ENCODE data around the gene IQCE. TPM values are rescaled to one million over a fixed set of nuclear protein-coding genes. Genes with fewer than 3 reads are reported as not detected.

The IQCE gene
- total RNA-seq, 1 experiment from 2014 or later = 94.8 TPM

GRCh38 chr7:2520131-2520760 is 38.5 kb upstream of the IQCE start:
- intact Hi-C loops (cut with micrococcal nuclease; ENCODE audit: unreplicated experiment) = loop anchor here (5.0 kb wide), 3 partner anchors 37 to 52 kb away; partner anchors contain the start of genes BRAT1, GRIFIN and IQCE
- peaks cover 78% of the 10 kb centered on the region for H3K36me3 Mint-ChIP-seq (ENCODE audit: insufficient read depth, unreplicated experiment)
- TSS peak; percentile 78 for BruUV-seq (replicated peaks)

DNA sequence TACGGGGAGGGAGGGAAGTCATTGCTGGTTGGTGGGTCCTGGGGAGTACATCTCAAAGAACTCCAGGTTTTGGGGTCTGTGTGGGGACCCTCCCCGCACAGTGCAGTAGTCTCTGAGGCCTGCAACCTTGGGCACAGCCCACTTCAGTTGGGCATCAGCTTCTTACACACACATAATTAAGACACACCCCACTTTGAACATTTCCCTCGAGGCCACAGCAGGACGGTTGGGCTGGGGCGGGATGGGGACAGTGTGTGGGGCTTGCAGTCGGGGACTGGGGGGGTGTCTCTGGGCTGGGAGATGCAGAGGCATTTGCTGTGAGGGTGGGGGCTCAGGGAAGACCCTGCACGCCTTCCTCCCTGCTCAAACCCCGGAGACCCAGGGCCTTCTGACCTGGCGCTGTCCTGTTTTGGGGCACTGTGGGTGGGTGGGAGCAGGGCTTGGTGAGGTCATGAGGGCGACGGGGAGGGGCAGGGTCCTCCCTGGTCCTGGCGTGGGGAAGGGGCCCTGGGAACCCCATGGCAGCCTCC is 38.0 kb upstream of the IQCE start:
- intact Hi-C loops (cut with micrococcal nuclease; ENCODE audit: unreplicated experiment) = loop anchor here (5.0 kb wide), 3 partner anchors 36 to 51 kb away; partner anchors contain the start of genes BRAT1, GRIFIN and IQCE
- peak overlapping the region; percentile 99 for H3K4me3 Mint-ChIP-seq (ENCODE audit: low read depth, unreplicated experiment)
- H3K27me3 Mint-ChIP-seq (ENCODE audit: unreplicated experiment) = no peaks in the 10 kb centered on the region
- H3K9me3 Mint-ChIP-seq (ENCODE audit: low read depth, unreplicated experiment) = no peaks in the 10 kb centered on the region
- peak overlapping the region; percentile 94 for H3K27ac Mint-ChIP-seq (ENCODE audit: unreplicated experiment)
- peaks cover 40% of the 10 kb centered on the region for H3K4me1 Mint-ChIP-seq (ENCODE audit: low read depth, unreplicated experiment)
- TF ChIP-seq, protein P1, sequence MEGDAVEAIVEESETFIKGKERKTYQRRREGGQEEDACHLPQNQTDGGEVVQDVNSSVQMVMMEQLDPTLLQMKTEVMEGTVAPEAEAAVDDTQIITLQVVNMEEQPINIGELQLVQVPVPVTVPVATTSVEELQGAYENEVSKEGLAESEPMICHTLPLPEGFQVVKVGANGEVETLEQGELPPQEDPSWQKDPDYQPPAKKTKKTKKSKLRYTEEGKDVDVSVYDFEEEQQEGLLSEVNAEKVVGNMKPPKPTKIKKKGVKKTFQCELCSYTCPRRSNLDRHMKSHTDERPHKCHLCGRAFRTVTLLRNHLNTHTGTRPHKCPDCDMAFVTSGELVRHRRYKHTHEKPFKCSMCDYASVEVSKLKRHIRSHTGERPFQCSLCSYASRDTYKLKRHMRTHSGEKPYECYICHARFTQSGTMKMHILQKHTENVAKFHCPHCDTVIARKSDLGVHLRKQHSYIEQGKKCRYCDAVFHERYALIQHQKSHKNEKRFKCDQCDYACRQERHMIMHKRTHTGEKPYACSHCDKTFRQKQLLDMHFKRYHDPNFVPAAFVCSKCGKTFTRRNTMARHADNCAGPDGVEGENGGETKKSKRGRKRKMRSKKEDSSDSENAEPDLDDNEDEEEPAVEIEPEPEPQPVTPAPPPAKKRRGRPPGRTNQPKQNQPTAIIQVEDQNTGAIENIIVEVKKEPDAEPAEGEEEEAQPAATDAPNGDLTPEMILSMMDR (IDR thresholded peaks at IDR 0.05; ENCODE audit: unreplicated experiment) = no peak
- peaks cover 84% of the 10 kb centered on the region for H3K36me3 Mint-ChIP-seq (ENCODE audit: insufficient read depth, unreplicated experiment)
- no TSS peak for BruUV-seq (replicated peaks)
- DNase-seq = peak; percentile 41
- CTCF ChIA-PET = interaction anchor here (0.7 to 1.8 kb wide), 6 partner anchors 10 to 161 kb away, joined by 3 to 6 read pairs (median 3); partner anchors contain the start of gene BRAT1

More at GRCh38 chr7:2520131-2520760, 38.5 kb upstream of the IQCE start:
- peaks cover 40% of the 10 kb centered on the region for H3K4me1 Mint-ChIP-seq (ENCODE audit: low read depth, unreplicated experiment)
- DNase-seq = peak; percentile 82
- no peaks in the 10 kb centered on the region for H3K27me3 Mint-ChIP-seq (ENCODE audit: unreplicated experiment)
- peak overlapping the region; percentile 99 for H3K4me3 Mint-ChIP-seq (ENCODE audit: low read depth, unreplicated experiment)
- TF ChIP-seq, protein P1 (IDR thresholded peaks at IDR 0.05; ENCODE audit: unreplicated experiment) = no peak
- CTCF ChIA-PET = interaction anchor here (0.7 to 1.6 kb wide), 5 partner anchors 9 to 161 kb away, joined by 3 to 6 read pairs (median 3); partner anchors contain the start of gene BRAT1
- no peaks in the 10 kb centered on the region for H3K9me3 Mint-ChIP-seq (ENCODE audit: low read depth, unreplicated experiment)
- H3K27ac Mint-ChIP-seq (ENCODE audit: unreplicated experiment) = peak overlapping the region; percentile 94

DNA sequence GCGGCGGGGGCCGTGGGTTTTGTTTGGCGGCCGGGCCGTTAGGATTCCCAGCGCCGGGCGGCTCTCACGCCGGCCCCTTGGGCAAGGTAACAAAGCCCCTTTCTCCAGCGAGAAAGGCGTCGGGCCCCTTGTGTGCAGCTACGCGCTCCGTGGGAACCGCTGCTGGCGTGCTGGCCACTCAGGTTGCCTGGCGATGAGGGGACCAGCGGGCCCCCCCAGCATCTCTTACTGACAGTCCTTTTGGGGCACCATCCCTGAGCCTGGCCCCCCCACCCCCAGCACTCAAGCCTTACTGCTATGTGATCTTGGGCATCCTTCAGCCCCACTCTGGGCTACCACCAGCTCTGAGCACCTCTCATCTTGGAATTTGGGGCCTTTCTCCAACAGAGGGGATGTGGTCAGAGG is 37.4 kb upstream of the IQCE start:
- H3K4me3 Mint-ChIP-seq (ENCODE audit: low read depth, unreplicated experiment) = peak overlapping the region; percentile 99
- H3K27ac Mint-ChIP-seq (ENCODE audit: unreplicated experiment) = peak overlapping the region; percentile 77
- no peaks in the 10 kb centered on the region for H3K9me3 Mint-ChIP-seq (ENCODE audit: low read depth, unreplicated experiment)
- CTCF ChIA-PET = interaction anchor here (1.6 to 1.8 kb wide), 2 partner anchors 51 to 81 kb away, joined by 3 to 5 read pairs; no protein-coding TSS in a partner anchor
- H3K36me3 Mint-ChIP-seq (ENCODE audit: insufficient read depth, unreplicated experiment) = peaks cover 89% of the 10 kb centered on the region
- H3K27me3 Mint-ChIP-seq (ENCODE audit: unreplicated experiment) = no peaks in the 10 kb centered on the region
- peaks cover 36% of the 10 kb centered on the region for H3K4me1 Mint-ChIP-seq (ENCODE audit: low read depth, unreplicated experiment)
- intact Hi-C loops (cut with micrococcal nuclease; ENCODE audit: unreplicated experiment) = loop anchor here (5.0 kb wide), 3 partner anchors 36 to 51 kb away; partner anchors contain the start of genes BRAT1, GRIFIN and IQCE
- TF ChIP-seq, protein P1 (IDR thresholded peaks at IDR 0.05; ENCODE audit: unreplicated experiment) = no peak
- BruUV-seq (replicated peaks) = no TSS peak
- no peak for DNase-seq

- H3K4me3 Mint-ChIP-seq (ENCODE audit: low read depth, unreplicated experiment) = peak overlapping the region; percentile 99
- peaks cover 39% of the 10 kb centered on the region for H3K4me1 Mint-ChIP-seq (ENCODE audit: low read depth, unreplicated experiment)
- no TSS peak for BruUV-seq (replicated peaks)
- H3K9me3 Mint-ChIP-seq (ENCODE audit: low read depth, unreplicated experiment) = no peaks in the 10 kb centered on the region
- CTCF ChIA-PET = interaction anchor here (0.6 to 1.8 kb wide), 6 partner anchors 50 to 638 kb away, joined by 3 to 5 read pairs (median 3); no protein-coding TSS in a partner anchor
- TF ChIP-seq, protein P1 (IDR thresholded peaks at IDR 0.05; ENCODE audit: unreplicated experiment) = no peak
- intact Hi-C loops (cut with micrococcal nuclease; ENCODE audit: unreplicated experiment) = loop anchor here (5.0 kb wide), 3 partner anchors 35 to 50 kb away; partner anchors contain the start of genes BRAT1, GRIFIN and IQCE
- no peaks in the 10 kb centered on the region for H3K27me3 Mint-ChIP-seq (ENCODE audit: unreplicated experiment)
- H3K36me3 Mint-ChIP-seq (ENCODE audit: insufficient read depth, unreplicated experiment) = peaks cover 91% of the 10 kb centered on the region
- peak overlapping the region; percentile 77 for H3K27ac Mint-ChIP-seq (ENCODE audit: unreplicated experiment)
- peak; percentile 69 for DNase-seq
Observed at GRCh38 chr7:2521952-2522591, 36.7 kb upstream of the IQCE start.

Data from Calu3 (cell line).